Adrenal gland (tissue), 19 donors: Measurements from ENCODE around the gene RTP5. TPM values are rescaled to one million over a fixed set of nuclear protein-coding genes. Genes with fewer than 3 reads are reported as not detected.
"Not testable (repeated sequence)": the region's sequence is repeated elsewhere in the genome, so short reads cannot be mapped to it uniquely, and the experiment has no call there.

ENCODE experiments used
- DNase-seq, 7 donors: peaks; one replicate each; pipeline ENCODE4 v3.0.0-alpha.2; 2019 to 2020
- H3K27ac ChIP-seq, 5 donors: fragments of 200-600 bp; sonication (generic) in 4 of 5; 1 replicate in 3 of 5; 2 replicates in 2 of 5; pipeline versions ENCODE4 v1.5.1 to v1.8.0; 2016 to 2020; ENCODE audit warnings: mild to moderate bottlenecking in 1 of 5
- H3K27me3 ChIP-seq: fragments of 200-600 bp; 2 replicates; pipeline ENCODE4 v1.8.0; 2021
- H3K36me3 ChIP-seq, 2 donors: fragments of 200-600 bp; replicated peaks in 1 of 2; 1 replicate in 1 of 2; 2 replicates in 1 of 2; pipeline versions ENCODE4 v1.5.1 to v1.8.0; 2018 to 2022
- H3K4me1 ChIP-seq, 2 donors: fragments of 200-600 bp; replicated peaks in 1 of 2; 1 replicate in 1 of 2; 2 replicates in 1 of 2; pipeline versions ENCODE4 v1.5.1 to v1.8.0; 2018 to 2021
- H3K4me3 ChIP-seq, 4 donors: fragments of 200-600 bp; sonication (generic) in 3 of 4; one replicate each; pipeline ENCODE4 v1.5.1; 2016 to 2018
- H3K9me3 ChIP-seq, 3 donors: fragments of 200-600 bp; sonication (generic) in 1 of 3; replicated peaks in 1 of 3; 1 replicate in 2 of 3; 2 replicates in 1 of 3; pipeline versions ENCODE4 v1.5.1 to v1.8.0; 2016 to 2021
- POLR2A ChIP-seq, 2 donors: fragments of 450-650 bp; IDR thresholded peaks; one replicate each; pipeline ENCODE4 v1.6.1; 2017; ENCODE audit warnings: antibody characterized with exemption in 2 of 2, mild to moderate bottlenecking in 2 of 2, moderate library complexity in 1 of 2
- WGBS, 4 donors: extraction: QIAGEN DNeasy Blood & Tissue Kit in 2 of 4; methylation state at CpG; one replicate each; pipeline versions ENCODE4 v1.1.5 to v1.1.7; 2013 to 2017; 5-methylcytosine and 5-hydroxymethylcytosine counted together
- intact Hi-C, 2 donors: fragments of 100-400 bp; cut with DNase I; formaldehyde crosslinking; loops; one replicate each; pipeline versions ENCODE4 v1.14.1 to v1.15.0; 2022 to 2023
- long read RNA-seq, 10 donors: library from polyadenylated mRNA in 3 of 10; unstranded in 2 of 10; stranded (forward) in 1 of 10; transcript quantifications; one replicate each; pipeline ENCODE4 v2.0.0 and lab custom pipeline, GENCODE V29; 2021 to 2026
- polyA plus RNA-seq, 3 donors: library from polyadenylated mRNA; stranded (reverse); fragments of 200-250 nt in 2 of 3; fragments of 350-450 nt in 1 of 3; fragmentation: Illumina TruSeq in 1 of 3; extraction: RNeasy Lipid Tissue Mini Kit (QIAGEN cat#74804) in 1 of 3; gene quantifications; one replicate each; pipeline ENCODE4 v1.2.3, GENCODE V29; 2013 to 2014
- total RNA-seq, 9 donors: library from RNA; depleted of rRNA in 4 of 9; stranded (reverse); fragments of >200 nt in 4 of 9; fragments of 120-200 nt in 1 of 9; fragmentation: NEBNext Ultra II Directional in 1 of 9; extraction: Animal tissue kit (Norgen Biotek cat#: 25700) in 1 of 9; gene quantifications; one replicate each; pipeline versions ENCODE4 v1.1.0 to v1.2.4, GENCODE V29; 2013 to 2023
- TF ChIP-seq, protein P1 (sequence below), 6 experiments: fragments of 450-650 bp in 4 of 6; fragments of 200-600 bp in 2 of 6; sonication (generic) in 1 of 6; IDR thresholded peaks; 1 replicate in 5 of 6; 2 replicates in 1 of 6; pipeline versions ENCODE4 v1.5.1 to v1.8.0; 2016 to 2021; ENCODE audit warnings: antibody characterized with exemption in 6 of 6, mild to moderate bottlenecking in 2 of 6, moderate library complexity in 1 of 6
- donor health status: healthy with polysubstance abuse.
- donor health status: Bipolar disorder and iron deficiency.
- donor health status: DM: yes; HTN: yes; CAD: no.
- donor health status: DM: no; HTN: no; CAD: no.
- donor health status: DM: no; HTN: no; CAD: no.
- donor health status: DM: yes; HTN: yes; CAD: no.

RTP5 gene
- total RNA-seq, result under 1 TPM in 1 of 9 donors, not detected in 8; 0.11 TPM
- polyA plus RNA-seq, result under 1 TPM in 2 of 3 donors, not detected in 1; 0.07 to 0.56 TPM
- long read RNA-seq, donor 1, result 0 reads
- long read RNA-seq, donor 2, result 0 reads
- long read RNA-seq, donor 3, result 0 reads
- long read RNA-seq, donor 4, result 0 reads
- long read RNA-seq, donor 5, result 0 reads
- long read RNA-seq, donor 6, result 0 reads
- long read RNA-seq, donor 7, result 0 reads
- long read RNA-seq, donor 8, result 0 reads
- long read RNA-seq, donor 9, result 0 reads
- long read RNA-seq, donor 10, result 0 reads

DNA sequence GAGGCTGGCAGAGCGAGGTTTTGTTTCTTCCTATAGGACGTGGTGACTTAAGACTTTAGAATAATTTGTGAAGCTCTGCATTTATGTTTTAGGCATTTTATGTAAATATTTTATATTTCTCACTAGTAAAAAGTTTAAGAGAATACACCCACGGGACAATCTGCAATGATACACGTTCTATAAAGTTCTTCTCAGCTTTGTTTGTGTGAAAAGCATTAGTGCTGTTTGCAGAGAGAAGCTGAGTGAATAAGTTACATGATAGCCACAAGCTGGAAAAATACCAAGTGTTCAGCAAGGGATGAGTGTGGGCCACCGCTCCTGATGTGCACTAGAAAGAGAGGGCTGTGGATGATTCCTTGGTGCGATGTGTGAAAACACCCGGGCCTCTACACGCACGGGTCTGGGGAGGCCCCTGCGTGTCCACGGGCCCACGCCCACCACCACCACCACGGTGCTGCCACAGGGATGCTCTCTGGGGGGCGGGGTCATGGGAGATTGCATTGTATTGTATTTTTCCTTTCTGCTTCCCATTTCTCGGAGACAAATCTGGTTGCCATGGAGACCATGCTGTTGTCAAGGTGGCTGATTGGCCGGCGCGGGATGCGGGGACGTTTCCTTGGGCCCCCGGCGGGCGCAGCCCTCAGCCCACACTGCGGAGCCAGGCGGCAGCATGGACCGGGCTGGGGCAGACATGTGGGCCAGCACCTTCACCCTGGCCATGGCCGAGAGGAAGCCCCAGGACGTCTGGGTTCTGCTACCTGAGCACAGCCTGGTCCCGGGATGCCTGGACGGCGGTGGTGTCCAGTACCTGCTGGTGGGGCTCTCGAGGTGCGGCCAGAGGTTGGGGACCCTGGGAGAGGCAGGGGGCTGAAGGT, at the start of gene RTP5:
Gene RTP5 (plus strand): TSS at position 643 of the 875 bp plus-strand sequence. CDS start 28 bp downstream, at position 671.
- no peak within 1 kb of the TSS for H3K27ac ChIP-seq
- intact Hi-C loops, result no loop called here
- WGBS, 4 donors, result 70 to 84% (median 77%) methylated on average over 26 to 33 of the region's 33 CpGs
- TF ChIP-seq, protein P1, sequence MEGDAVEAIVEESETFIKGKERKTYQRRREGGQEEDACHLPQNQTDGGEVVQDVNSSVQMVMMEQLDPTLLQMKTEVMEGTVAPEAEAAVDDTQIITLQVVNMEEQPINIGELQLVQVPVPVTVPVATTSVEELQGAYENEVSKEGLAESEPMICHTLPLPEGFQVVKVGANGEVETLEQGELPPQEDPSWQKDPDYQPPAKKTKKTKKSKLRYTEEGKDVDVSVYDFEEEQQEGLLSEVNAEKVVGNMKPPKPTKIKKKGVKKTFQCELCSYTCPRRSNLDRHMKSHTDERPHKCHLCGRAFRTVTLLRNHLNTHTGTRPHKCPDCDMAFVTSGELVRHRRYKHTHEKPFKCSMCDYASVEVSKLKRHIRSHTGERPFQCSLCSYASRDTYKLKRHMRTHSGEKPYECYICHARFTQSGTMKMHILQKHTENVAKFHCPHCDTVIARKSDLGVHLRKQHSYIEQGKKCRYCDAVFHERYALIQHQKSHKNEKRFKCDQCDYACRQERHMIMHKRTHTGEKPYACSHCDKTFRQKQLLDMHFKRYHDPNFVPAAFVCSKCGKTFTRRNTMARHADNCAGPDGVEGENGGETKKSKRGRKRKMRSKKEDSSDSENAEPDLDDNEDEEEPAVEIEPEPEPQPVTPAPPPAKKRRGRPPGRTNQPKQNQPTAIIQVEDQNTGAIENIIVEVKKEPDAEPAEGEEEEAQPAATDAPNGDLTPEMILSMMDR (IDR thresholded peaks at IDR 0.05), result no peak
- TF ChIP-seq POLR2A (IDR thresholded peaks at IDR 0.05), result no peak
- H3K36me3 ChIP-seq, result no peaks in the 10 kb centered on the region
- no peaks in the 10 kb centered on the region for H3K9me3 ChIP-seq
- no peaks in the 10 kb centered on the region for H3K4me1 ChIP-seq
- no peak within 1 kb of the TSS for H3K4me3 ChIP-seq
- peak in 1 of 7 donors; percentile 4 for DNase-seq
- H3K27me3 ChIP-seq, result peaks cover 12% of the 10 kb centered on the region

DNA sequence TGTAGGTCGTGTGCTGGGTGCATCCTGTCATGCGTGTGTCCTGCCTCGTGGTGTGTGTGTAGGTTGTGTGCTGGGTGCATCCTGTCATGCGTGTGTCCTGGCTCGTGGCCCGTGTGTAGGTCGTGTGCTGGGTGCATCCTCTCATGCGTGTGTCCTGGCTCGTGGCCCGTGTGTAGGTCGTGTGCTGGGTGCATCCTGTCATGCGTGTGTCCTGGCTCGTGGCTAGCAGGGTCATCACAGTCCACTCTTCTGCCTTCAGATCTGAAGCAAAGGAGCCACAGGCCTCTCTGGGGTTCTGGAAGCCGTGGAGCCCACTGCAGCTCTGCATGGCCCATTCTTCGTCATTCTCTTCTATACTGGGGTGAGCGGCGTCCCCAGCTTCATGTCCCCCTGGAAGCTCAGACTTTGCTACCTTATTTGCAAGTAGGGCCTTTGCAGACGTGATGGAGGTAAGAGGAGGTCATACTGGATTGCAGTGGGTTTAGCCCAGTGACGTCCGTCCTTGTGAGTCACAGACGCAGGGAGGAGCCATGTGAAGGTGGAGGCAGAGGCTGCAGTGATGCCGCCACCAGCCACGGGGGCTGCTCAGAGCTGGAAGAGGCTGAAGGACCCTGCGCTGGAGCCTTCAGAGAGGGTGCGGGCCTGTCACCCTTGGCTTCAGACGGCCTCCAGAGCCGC, 49.4 kb upstream of the RTP5 start:
- H3K27ac ChIP-seq, intact Hi-C loops, H3K4me1 ChIP-seq, H3K36me3 ChIP-seq, H3K4me3 ChIP-seq, H3K9me3 ChIP-seq, H3K27me3 ChIP-seq: not testable (repeated sequence)
- WGBS, 4 donors, result 75 to 82% (median 78%) methylated on average over 10 to 27 of the region's 27 CpGs
- DNase-seq, result peak in 3 of 7 donors; percentile 15 to 41 (median 19)

DNA sequence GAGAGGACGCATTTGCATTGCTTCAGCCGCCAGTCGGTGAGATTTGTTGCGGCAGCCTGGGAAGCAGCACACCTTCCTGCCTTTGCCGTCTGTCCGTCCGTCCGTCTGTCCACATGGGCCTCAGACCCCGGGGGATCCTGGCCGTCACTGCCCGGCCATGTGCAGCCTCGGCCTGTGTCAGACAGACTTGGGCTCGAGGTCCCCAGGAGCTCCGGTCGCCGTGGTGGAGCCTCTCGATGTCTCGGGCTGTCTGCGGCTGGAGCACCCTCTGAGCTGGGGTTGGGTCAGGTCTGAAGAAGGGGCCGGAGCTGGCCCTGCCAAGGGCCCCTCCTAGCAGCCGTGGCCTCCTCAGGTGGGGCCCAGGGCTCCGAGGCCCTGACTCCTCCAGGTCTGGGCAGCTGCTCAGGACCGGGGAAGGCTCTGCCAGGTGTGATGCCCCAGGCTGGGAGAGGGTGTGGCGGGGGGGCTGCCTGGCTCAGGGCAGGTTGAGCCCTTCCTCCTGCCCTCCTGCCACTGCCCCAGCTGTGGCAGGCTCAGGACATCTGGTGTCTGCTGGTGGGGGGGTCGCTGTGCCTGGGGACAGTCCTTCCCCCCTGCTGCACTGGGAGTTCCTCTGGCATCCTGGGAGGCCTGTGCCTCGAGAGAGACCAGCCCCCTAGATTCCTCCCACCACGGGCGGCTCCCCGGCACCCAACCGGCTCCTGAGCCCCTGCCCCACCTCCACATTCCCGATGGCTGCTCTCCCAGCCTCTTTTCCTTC, 48.7 kb upstream of the RTP5 start:
- TF ChIP-seq, protein P1 (IDR thresholded peaks at IDR 0.05), result no peak
- TF ChIP-seq POLR2A (IDR thresholded peaks at IDR 0.05), result no peak
- no peak overlapping the region for H3K27ac ChIP-seq
- peak in 2 of 7 donors; percentile 13 to 19 for DNase-seq
- no peaks in the 10 kb centered on the region for H3K4me1 ChIP-seq
- WGBS, 4 donors, result 85 to 90% (median 87%) methylated on average over 10 to 31 of the region's 31 CpGs
- intact Hi-C loops, result no loop called here
- H3K9me3 ChIP-seq, result no peaks in the 10 kb centered on the region
- no peaks in the 10 kb centered on the region for H3K27me3 ChIP-seq
- H3K36me3 ChIP-seq, result no peaks in the 10 kb centered on the region
- H3K4me3 ChIP-seq, result no peak overlapping the region

DNA sequence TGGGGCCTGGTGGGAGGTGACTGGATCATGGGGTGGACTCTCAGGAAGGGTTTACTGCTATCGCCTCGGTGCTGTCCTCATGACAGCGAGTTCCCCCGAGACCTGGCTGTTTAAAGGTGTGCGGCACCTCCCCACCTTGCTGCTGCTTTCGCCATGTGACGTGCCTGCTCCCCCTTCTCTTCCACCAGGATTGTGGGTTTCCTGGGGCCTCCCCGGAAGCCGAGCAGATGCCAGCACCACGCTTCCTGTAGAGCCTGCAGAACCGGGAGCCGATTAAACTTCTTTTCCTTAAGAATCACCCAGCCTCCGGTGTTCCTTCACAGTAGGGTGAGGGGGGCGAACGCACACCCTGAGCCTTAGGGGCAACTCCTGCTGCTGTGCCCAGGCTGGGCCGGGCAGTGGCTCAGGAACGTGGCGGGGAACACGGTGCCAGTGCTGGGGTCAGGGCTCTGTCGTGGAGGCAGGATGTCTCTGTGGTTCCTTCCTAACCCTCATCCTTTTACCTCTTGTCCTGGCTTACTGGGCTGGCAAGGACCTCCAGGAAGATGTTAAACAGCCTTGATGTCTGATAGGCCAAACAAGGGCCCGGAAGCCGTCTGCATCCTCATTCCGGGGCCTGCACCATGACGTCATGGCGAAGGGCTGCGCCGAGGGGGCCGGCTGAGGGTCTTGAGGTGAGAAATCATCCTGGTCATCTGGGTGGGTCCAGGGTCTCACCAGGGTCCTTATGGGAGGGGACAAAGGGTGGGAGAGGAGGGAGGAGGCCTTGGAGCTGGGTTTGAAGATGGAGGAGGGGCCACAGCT, 47.9 kb upstream of the RTP5 start:
- no peaks in the 10 kb centered on the region for H3K4me1 ChIP-seq
- no peak for TF ChIP-seq POLR2A (IDR thresholded peaks at IDR 0.05)
- TF ChIP-seq, protein P1 (IDR thresholded peaks at IDR 0.05), result no peak
- H3K4me3 ChIP-seq, result peak overlapping the region in 1 of 4 donors; percentile 3
- no peaks in the 10 kb centered on the region for H3K27me3 ChIP-seq
- peak in 3 of 7 donors; percentile 15 to 46 (median 19) for DNase-seq
- 67 to 77% (median 71%) methylated on average over 24 to 28 of the region's 28 CpGs for whole genome bisulfite sequencing, 4 donors
- intact Hi-C loops, result no loop called here
- H3K9me3 ChIP-seq, result no peaks in the 10 kb centered on the region
- no peaks in the 10 kb centered on the region for H3K36me3 ChIP-seq
- H3K27ac ChIP-seq, result peak overlapping the region in 1 of 5 donors; percentile 14
